K562 (cell line): ENCODE results near the gene ITPR1. TPM values are rescaled to one million over a fixed set of nuclear protein-coding genes. Genes with fewer than 3 reads are reported as not detected.

Experiments
- CAMTA2 ChIP-seq: fragments of 250-450 bp; sonication (Bioruptor Pico); conservative IDR thresholded peaks from 2 replicates; pipeline ENCODE4 v1.5.1; 2022
- CC2D1A ChIP-seq: fragments of 450-650 bp; IDR thresholded peaks from 2 replicates; pipeline ENCODE4 v1.6.1; 2017; ENCODE audit warnings: mild to moderate bottlenecking
- CSDE1 ChIP-seq, 2 experiments: fragments of 450-650 bp; IDR thresholded peaks; 2 replicates each; pipeline ENCODE4 v1.6.1; 2016; ENCODE audit warnings: mild to moderate bottlenecking in 1 of 2
- HBP1 ChIP-seq: fragments of 450-650 bp; formaldehyde crosslinking; IDR thresholded peaks from 2 replicates; pipeline ENCODE4 v1.4.0; 2022; ENCODE audit warnings: missing genetic modification characterization
- IFI16 ChIP-seq: fragments of 250-450 bp; sonication (Bioruptor Pico); IDR thresholded peaks from 2 replicates; pipeline ENCODE4 v2.1.2; 2022; ENCODE audit warnings: mild to moderate bottlenecking, inconsistent platforms
- RAD21 ChIP-seq, 2 experiments: fragments of 250-450 bp in 1 of 2; fragments of 450-650 bp in 1 of 2; sonication (Bioruptor Pico) in 1 of 2; formaldehyde crosslinking in 1 of 2; IDR thresholded peaks in 1 of 2; conservative IDR thresholded peaks in 1 of 2; 2 replicates each; pipeline versions ENCODE4 v1.4.0 to v1.8.0; 2020 to 2022; ENCODE audit warnings: mild to moderate bottlenecking in 2 of 2, moderate library complexity in 1 of 2
- TGIF2 ChIP-seq: sonication (generic); formaldehyde crosslinking; IDR thresholded peaks from 2 replicates; pipeline ENCODE4 v1.8.1; 2022; ENCODE audit warnings: mild to moderate bottlenecking, missing genetic modification reagents, moderate library complexity
- XRCC3 ChIP-seq: fragments of 450-650 bp; IDR thresholded peaks from 2 replicates; pipeline ENCODE4 v1.6.1; 2017; ENCODE audit warnings: mild to moderate bottlenecking, moderate library complexity
- polyA plus RNA-seq, 8 experiments: library from polyadenylated mRNA; depleted of rRNA in 4 of 8; stranded (reverse) in 5 of 8; unstranded in 3 of 8; fragments of >200 nt; fragmentation: Nextera tagmentation in 2 of 8; fragmentation: Illumina TruSeq in 1 of 8; extraction: Ambion mirVana in 2 of 8; extraction: Trizol in 1 of 8; gene quantifications; 2 replicates each; pipeline versions ENCODE4 v1.2.1 to v1.2.3, GENCODE V29; 2011 to 2014; ENCODE audit warnings: inconsistent platforms in 1 of 8, missing spikeins in 1 of 8
- total RNA-seq, 7 experiments: library from RNA; depleted of rRNA in 6 of 7; stranded (reverse); fragments of >200 nt in 6 of 7; fragmentation: Illumina TruSeq in 2 of 7; extraction: Trizol in 2 of 7; gene quantifications; 2 replicates each; pipeline versions ENCODE4 v1.2.1 to v1.2.3, GENCODE V29; 2011 to 2021; ENCODE audit warnings: low replicate concordance in 1 of 7
- TF ChIP-seq, protein P1 (sequence below), 2 experiments: fragments of 450-650 bp; formaldehyde crosslinking in 1 of 2; IDR thresholded peaks; 2 replicates each; pipeline versions ENCODE4 v1.4.0 to v1.6.1; 2014 to 2020; ENCODE audit warnings: mild to moderate bottlenecking in 2 of 2, borderline replicate concordance in 1 of 2, low read depth in 1 of 2
- TF ChIP-seq, protein P2 (sequence below): sonication (generic); formaldehyde crosslinking; IDR thresholded peaks from 2 replicates; pipeline ENCODE4 v1.8.0; 2022; ENCODE audit warnings: mild to moderate bottlenecking, missing genetic modification reagents

Gene ITPR1
- total and polyA plus RNA-seq, 9 of the 15 experiments (the other 6 are each of a cell fraction or from before 2014, with no cell fraction given) = 22.4 to 40.0 (median 27.4) TPM

DNA sequence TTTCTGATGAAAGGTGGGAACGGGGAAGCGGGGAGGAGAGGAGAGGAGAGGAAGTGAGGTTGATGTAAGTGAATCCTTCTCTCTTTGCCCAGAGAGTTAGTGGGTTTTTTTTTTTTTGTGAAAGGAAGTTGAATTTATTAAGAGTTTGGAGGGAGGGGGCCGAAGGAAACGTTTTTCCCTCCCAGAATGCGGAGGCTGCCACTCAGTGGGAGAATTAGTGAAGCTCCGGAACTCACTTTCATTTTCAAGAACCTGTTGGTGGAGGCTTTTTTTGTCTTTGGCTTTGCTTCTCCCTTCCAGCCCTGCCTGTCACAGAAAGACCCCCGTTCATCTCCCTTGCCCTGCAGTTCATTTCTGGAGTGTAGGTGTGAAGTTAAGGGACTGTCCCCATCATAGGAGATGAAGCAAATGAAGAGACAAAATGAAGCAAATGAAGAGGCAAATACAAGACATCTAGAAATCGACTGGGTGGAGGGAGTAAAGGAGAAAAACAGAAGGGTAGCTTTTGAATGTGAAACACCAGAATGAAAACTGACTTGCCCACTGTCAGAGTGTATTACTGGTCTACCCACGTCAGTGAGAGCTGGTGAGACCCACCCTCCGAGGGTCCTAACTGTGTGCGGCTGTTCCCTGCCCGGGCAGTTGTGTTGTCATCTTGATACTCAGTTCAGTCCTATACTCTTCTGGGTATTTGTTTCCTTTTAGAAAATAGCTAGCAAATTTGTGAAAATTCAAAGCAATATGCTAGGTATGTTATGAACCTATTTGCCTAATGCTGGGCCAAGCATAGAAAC is 91.5 kb downstream of the ITPR1 start (continued):
- TF ChIP-seq, protein P1, sequence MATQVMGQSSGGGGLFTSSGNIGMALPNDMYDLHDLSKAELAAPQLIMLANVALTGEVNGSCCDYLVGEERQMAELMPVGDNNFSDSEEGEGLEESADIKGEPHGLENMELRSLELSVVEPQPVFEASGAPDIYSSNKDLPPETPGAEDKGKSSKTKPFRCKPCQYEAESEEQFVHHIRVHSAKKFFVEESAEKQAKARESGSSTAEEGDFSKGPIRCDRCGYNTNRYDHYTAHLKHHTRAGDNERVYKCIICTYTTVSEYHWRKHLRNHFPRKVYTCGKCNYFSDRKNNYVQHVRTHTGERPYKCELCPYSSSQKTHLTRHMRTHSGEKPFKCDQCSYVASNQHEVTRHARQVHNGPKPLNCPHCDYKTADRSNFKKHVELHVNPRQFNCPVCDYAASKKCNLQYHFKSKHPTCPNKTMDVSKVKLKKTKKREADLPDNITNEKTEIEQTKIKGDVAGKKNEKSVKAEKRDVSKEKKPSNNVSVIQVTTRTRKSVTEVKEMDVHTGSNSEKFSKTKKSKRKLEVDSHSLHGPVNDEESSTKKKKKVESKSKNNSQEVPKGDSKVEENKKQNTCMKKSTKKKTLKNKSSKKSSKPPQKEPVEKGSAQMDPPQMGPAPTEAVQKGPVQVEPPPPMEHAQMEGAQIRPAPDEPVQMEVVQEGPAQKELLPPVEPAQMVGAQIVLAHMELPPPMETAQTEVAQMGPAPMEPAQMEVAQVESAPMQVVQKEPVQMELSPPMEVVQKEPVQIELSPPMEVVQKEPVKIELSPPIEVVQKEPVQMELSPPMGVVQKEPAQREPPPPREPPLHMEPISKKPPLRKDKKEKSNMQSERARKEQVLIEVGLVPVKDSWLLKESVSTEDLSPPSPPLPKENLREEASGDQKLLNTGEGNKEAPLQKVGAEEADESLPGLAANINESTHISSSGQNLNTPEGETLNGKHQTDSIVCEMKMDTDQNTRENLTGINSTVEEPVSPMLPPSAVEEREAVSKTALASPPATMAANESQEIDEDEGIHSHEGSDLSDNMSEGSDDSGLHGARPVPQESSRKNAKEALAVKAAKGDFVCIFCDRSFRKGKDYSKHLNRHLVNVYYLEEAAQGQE (IDR thresholded peaks at IDR 0.05; ENCODE audit: borderline replicate concordance) = peak; percentile 44; the same call in 1 of the 2 replicates
- TF ChIP-seq, protein P1 (CRISPR knock-in tag; IDR thresholded peaks at IDR 0.05; ENCODE audit: low read depth) = no peak
- TF ChIP-seq XRCC3 (no peak), CSDE1 (IDR thresholded peaks at IDR 0.05) (no peak), CAMTA2 (no peak), CC2D1A (0 out of 2 replicates have a peak, but pooled peaks have one; percentile 22), TGIF2 (CRISPR knock-in tag) (no peak), RAD21 (CRISPR knock-in tag; conservative IDR thresholded peaks at IDR 0.05 in 1 of 2, IDR thresholded peaks at IDR 0.05 in 1 of 2) (peak; percentile 19 to 67; a peak in 3 of 4 replicates), IFI16 (CRISPR knock-in tag) (no peak), HBP1 (CRISPR knock-in tag) (no peak)
- TF ChIP-seq, protein P2, sequence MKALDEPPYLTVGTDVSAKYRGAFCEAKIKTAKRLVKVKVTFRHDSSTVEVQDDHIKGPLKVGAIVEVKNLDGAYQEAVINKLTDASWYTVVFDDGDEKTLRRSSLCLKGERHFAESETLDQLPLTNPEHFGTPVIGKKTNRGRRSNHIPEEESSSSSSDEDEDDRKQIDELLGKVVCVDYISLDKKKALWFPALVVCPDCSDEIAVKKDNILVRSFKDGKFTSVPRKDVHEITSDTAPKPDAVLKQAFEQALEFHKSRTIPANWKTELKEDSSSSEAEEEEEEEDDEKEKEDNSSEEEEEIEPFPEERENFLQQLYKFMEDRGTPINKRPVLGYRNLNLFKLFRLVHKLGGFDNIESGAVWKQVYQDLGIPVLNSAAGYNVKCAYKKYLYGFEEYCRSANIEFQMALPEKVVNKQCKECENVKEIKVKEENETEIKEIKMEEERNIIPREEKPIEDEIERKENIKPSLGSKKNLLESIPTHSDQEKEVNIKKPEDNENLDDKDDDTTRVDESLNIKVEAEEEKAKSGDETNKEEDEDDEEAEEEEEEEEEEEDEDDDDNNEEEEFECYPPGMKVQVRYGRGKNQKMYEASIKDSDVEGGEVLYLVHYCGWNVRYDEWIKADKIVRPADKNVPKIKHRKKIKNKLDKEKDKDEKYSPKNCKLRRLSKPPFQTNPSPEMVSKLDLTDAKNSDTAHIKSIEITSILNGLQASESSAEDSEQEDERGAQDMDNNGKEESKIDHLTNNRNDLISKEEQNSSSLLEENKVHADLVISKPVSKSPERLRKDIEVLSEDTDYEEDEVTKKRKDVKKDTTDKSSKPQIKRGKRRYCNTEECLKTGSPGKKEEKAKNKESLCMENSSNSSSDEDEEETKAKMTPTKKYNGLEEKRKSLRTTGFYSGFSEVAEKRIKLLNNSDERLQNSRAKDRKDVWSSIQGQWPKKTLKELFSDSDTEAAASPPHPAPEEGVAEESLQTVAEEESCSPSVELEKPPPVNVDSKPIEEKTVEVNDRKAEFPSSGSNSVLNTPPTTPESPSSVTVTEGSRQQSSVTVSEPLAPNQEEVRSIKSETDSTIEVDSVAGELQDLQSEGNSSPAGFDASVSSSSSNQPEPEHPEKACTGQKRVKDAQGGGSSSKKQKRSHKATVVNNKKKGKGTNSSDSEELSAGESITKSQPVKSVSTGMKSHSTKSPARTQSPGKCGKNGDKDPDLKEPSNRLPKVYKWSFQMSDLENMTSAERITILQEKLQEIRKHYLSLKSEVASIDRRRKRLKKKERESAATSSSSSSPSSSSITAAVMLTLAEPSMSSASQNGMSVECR (CRISPR knock-in tag) = no peak
